Esophagus mucosa (tissue), 1 donor: ENCODE results near the gene NIF3L1. TPM values are rescaled to one million over a fixed set of nuclear protein-coding genes. Genes with fewer than 3 reads are reported as not detected.

ENCODE experiments used
- ATAC-seq: fragments of 200-7000 bp; cut with Tn5 transposase; one replicate; pipeline ENCODE4 v1.9.1; 2020
- total RNA-seq: library from RNA; stranded (reverse); gene quantifications from one replicate; pipeline ENCODE4 v1.2.4, GENCODE V29; 2023
- donor health status: DM: yes; HTN: yes; CAD: no.

Gene NIF3L1
- total RNA-seq: 23.2 TPM

GRCh38 chr2:200888704-200889625 is at the start of gene NIF3L1, which contains the start of gene PPIL3:
Gene NIF3L1, plus strand, starts transcription at chr2:200889371. Its CDS starts 2,573 bp downstream, at chr2:200891944.
Gene PPIL3, minus strand, starts transcription at chr2:200889077. Its CDS starts 1,462 bp downstream, at chr2:200887615.
- peak; percentile 95 for ATAC-seq

GRCh38 chr2:200839513-200839912 is 49.7 kb upstream of the NIF3L1 start:
- peak; percentile 99 for ATAC-seq

- no peak for ATAC-seq
Measured at GRCh38 chr2:200843993-200844948, 44.9 kb upstream of the NIF3L1 start.

- peak; percentile 19 for ATAC-seq
Measured at GRCh38 chr2:200845194-200845593, 44.0 kb upstream of the NIF3L1 start.

- peak; percentile 58 for ATAC-seq
Measured at GRCh38 chr2:200845669-200846325, 43.4 kb upstream of the NIF3L1 start.

- ATAC-seq: no peak
Measured at GRCh38 chr2:200847269-200847668, 41.9 kb upstream of the NIF3L1 start.

- no peak for ATAC-seq
Measured at GRCh38 chr2:200847939-200848338, 41.2 kb upstream of the NIF3L1 start.

GRCh38 chr2:200850512-200851256 is 38.5 kb upstream of the NIF3L1 start:
- no peak for ATAC-seq

- no peak for ATAC-seq
Measured at GRCh38 chr2:200851398-200852248, 37.5 kb upstream of the NIF3L1 start.

GRCh38 chr2:200852605-200853004 is 36.6 kb upstream of the NIF3L1 start:
- ATAC-seq: no peak

GRCh38 chr2:200856806-200857205 is 32.4 kb upstream of the NIF3L1 start:
- ATAC-seq: no peak

- ATAC-seq: no peak
Measured at GRCh38 chr2:200860092-200860795, 28.9 kb upstream of the NIF3L1 start.

- no peak for ATAC-seq
Measured at GRCh38 chr2:200861617-200862155, 27.5 kb upstream of the NIF3L1 start.

- ATAC-seq: peak; percentile 10
Measured at GRCh38 chr2:200862532-200863000, 26.6 kb upstream of the NIF3L1 start.

- ATAC-seq: peak; percentile 6
Measured at GRCh38 chr2:200863782-200864175, 25.4 kb upstream of the NIF3L1 start.

GRCh38 chr2:200864176-200865034 is 24.8 kb upstream of the NIF3L1 start, which contains the start of gene CLK1:
Gene CLK1, minus strand, starts transcription at chr2:200864658. Its CDS starts 2,796 bp downstream, at chr2:200861862.
- peak; percentile 92 for ATAC-seq

- no peak for ATAC-seq
Measured at GRCh38 chr2:200869014-200869413, 20.2 kb upstream of the NIF3L1 start.

- ATAC-seq: no peak
Measured at GRCh38 chr2:200871151-200871550, 18.0 kb upstream of the NIF3L1 start.
